HCT116 (cell line): ENCODE measurements around the gene PTGER1. TPM values are rescaled to one million over a fixed set of nuclear protein-coding genes. Genes with fewer than 3 reads are reported as not detected.
"Not testable (repeated sequence)": the region's sequence is repeated elsewhere in the genome, so short reads cannot be mapped to it uniquely, and the experiment has no call there.

ENCODE experiments used
- ATAC-seq: fragments of 200-7000 bp; cut with Tn5 transposase; 2 replicates; pipeline ENCODE4 v1.9.1; 2020; ENCODE audit warnings: mild to moderate bottlenecking, moderate library complexity
- BruUV-seq: library from RNA; stranded (reverse); fragments of 400-500 nt; replicated peaks from 2 replicates; lab custom pipeline; 2021; lab: Mats Ljungman, UMichigan
- CTCF ChIA-PET: fragments of 300-600 bp; sonication (Branson Sonifier 250); formaldehyde crosslinking; loops from one replicate; lab custom pipeline; 2021; ENCODE audit warnings: antibody characterized with exemption; lab: Charles Lee
- POLR2A ChIA-PET: fragments of 300-600, 350-600 bp; sonication (Branson Sonifier 250); formaldehyde crosslinking; loops from one replicate; lab custom pipeline; 2021; ENCODE audit warnings: antibody characterized with exemption; lab: Charles Lee
- RAD21 ChIA-PET, 2 experiments: fragments of 300-600 bp; sonication (Branson Sonifier 250); formaldehyde crosslinking; loops; one replicate each; lab custom pipeline; 2023; ENCODE audit warnings: low total read pairs in 2 of 2; ENCODE audit not compliant: uncharacterized antibody in 2 of 2, unreplicated experiment in 2 of 2, low non-redundant PET in 1 of 2; lab: Charles Lee
- DNase-seq: peaks from one replicate; pipeline ENCODE4 v3.0.0-alpha.2; 2010; ENCODE audit warnings: low read depth, low spot score
- H2AFZ ChIP-seq: fragments of 200-600 bp; shearing (Covaris generic), sonication (generic); 2 replicates; pipeline ENCODE4 v1.6.1; 2017; ENCODE audit warnings: low read depth, mixed run types, mixed read lengths, antibody characterized with exemption, low read length; ENCODE audit not compliant: poor library complexity, severe bottlenecking
- H3K27ac ChIP-seq: 2 replicates; pipeline ENCODE4 v1.5.1; 2012; ENCODE audit warnings: low read depth, low read length
- H3K27me3 ChIP-seq: fragments of 200-600 bp; sonication (generic); 2 replicates; pipeline ENCODE4 v1.6.1; 2016; ENCODE audit warnings: mixed run types, low read length, mixed read lengths; ENCODE audit not compliant: insufficient read depth
- H3K36me3 ChIP-seq, 2 experiments: fragments of 200-500 bp in 1 of 2; fragments of 200-600 bp in 1 of 2; sonication (Bioruptor generic) in 1 of 2; sonication (generic) in 1 of 2; 2 replicates each; pipeline versions ENCODE4 v1.5.1 to v1.6.1; 2014 to 2016; ENCODE audit warnings: low read length in 2 of 2, inconsistent platforms in 1 of 2, mixed read lengths in 1 of 2, mixed run types in 1 of 2; ENCODE audit not compliant: insufficient read depth in 2 of 2, control insufficient read depth in 1 of 2
- H3K4me1 ChIP-seq, 2 experiments: fragments of 200-600 bp in 1 of 2; sonication (generic) in 1 of 2; 2 replicates each; pipeline versions ENCODE4 v1.5.1 to v1.6.1; 2012 to 2017; ENCODE audit warnings: low read length in 2 of 2, inconsistent platforms in 1 of 2, mild to moderate bottlenecking in 1 of 2, mixed read lengths in 1 of 2, mixed run types in 1 of 2, moderate library complexity in 1 of 2; ENCODE audit not compliant: insufficient read depth in 2 of 2, control insufficient read depth in 1 of 2
- H3K4me2 ChIP-seq: fragments of 200-600 bp; sonication (generic); 2 replicates; pipeline ENCODE4 v1.6.1; 2017; ENCODE audit warnings: mixed run types, low read length, mixed read lengths
- H3K4me3 ChIP-seq, 2 experiments: fragments of 200-600 bp in 1 of 2; sonication (generic) in 1 of 2; replicated peaks in 1 of 2; 2 replicates each; pipeline ENCODE4 v1.5.1; 2011 to 2016; ENCODE audit warnings: low read length in 2 of 2, control low read depth in 1 of 2, low read depth in 1 of 2, mild to moderate bottlenecking in 1 of 2, mixed read lengths in 1 of 2, mixed run types in 1 of 2
- H3K79me2 ChIP-seq: fragments of 200-600 bp; sonication (generic); 2 replicates; pipeline ENCODE4 v1.6.1; 2017; ENCODE audit warnings: mild to moderate bottlenecking, mixed run types, low read length, moderate library complexity, mixed read lengths; ENCODE audit not compliant: insufficient read depth
- H3K9ac ChIP-seq: fragments of 200-600 bp; sonication (generic); 2 replicates; pipeline ENCODE4 v1.6.1; 2016; ENCODE audit warnings: low read length, mixed read lengths
- H3K9me2 ChIP-seq: fragments of 200-600 bp; sonication (generic), shearing (Covaris generic); 2 replicates; pipeline ENCODE4 v1.6.1; 2017; ENCODE audit warnings: mixed run types, mild to moderate bottlenecking, moderate library complexity; ENCODE audit not compliant: insufficient read depth
- H3K9me3 ChIP-seq, 2 experiments: fragments of 200-500 bp in 1 of 2; fragments of 200-600 bp in 1 of 2; sonication (Bioruptor generic) in 1 of 2; sonication (generic) in 1 of 2; 2 replicates each; pipeline ENCODE4 v1.6.1; 2014 to 2017; ENCODE audit warnings: low read length in 2 of 2, mixed read lengths in 2 of 2, inconsistent platforms in 1 of 2, low read depth in 1 of 2, mild to moderate bottlenecking in 1 of 2, mixed run types in 1 of 2, moderate library complexity in 1 of 2; ENCODE audit not compliant: control insufficient read depth in 1 of 2, insufficient read depth in 1 of 2
- H4K20me1 ChIP-seq: fragments of 200-600 bp; sonication (generic), shearing (Covaris generic); 2 replicates; pipeline ENCODE4 v1.6.1; 2017; ENCODE audit warnings: mixed run types, mild to moderate bottlenecking, moderate library complexity; ENCODE audit not compliant: insufficient read depth
- CEBPB ChIP-seq: IDR thresholded peaks from 2 replicates; pipeline ENCODE4 v1.6.1; 2012; ENCODE audit warnings: low read depth
- EGR1 ChIP-seq: IDR thresholded peaks from 2 replicates; pipeline ENCODE4 v1.6.1; 2012; ENCODE audit warnings: low read depth
- ELF1 ChIP-seq: IDR thresholded peaks from 2 replicates; pipeline ENCODE4 v1.6.1; 2012; ENCODE audit warnings: low read depth, borderline replicate concordance
- EZH2phosphoT487 ChIP-seq: fragments of 200-600 bp; IDR thresholded peaks from 2 replicates; pipeline ENCODE4 v1.6.1; 2018; ENCODE audit warnings: antibody characterized with exemption, borderline replicate concordance
- FOSL1 ChIP-seq: IDR thresholded peaks from 2 replicates; pipeline ENCODE4 v1.6.1; 2012; ENCODE audit warnings: low read depth
- JUND ChIP-seq: IDR thresholded peaks from 2 replicates; pipeline ENCODE4 v1.6.1; 2012
- SIN3A ChIP-seq: IDR thresholded peaks from 2 replicates; pipeline ENCODE4 v1.6.1; 2012; ENCODE audit warnings: low read depth
- TCF7L2 ChIP-seq: IDR thresholded peaks from 2 replicates; pipeline ENCODE4 v1.7.0; 2011; ENCODE audit warnings: borderline replicate concordance, inconsistent platforms; ENCODE audit not compliant: insufficient read depth, insufficient read length; ENCODE audit errors: extremely low read depth
- YY1 ChIP-seq: IDR thresholded peaks from 2 replicates; pipeline ENCODE4 v1.6.1; 2011; ENCODE audit warnings: low read length, low read depth, moderate library complexity, mild to moderate bottlenecking; ENCODE audit not compliant: insufficient replicate concordance; ENCODE audit errors: extremely low read depth
- ZBTB33 ChIP-seq: IDR thresholded peaks from 2 replicates; pipeline ENCODE4 v1.6.1; 2011; ENCODE audit warnings: mild to moderate bottlenecking, low read length, moderate library complexity; ENCODE audit not compliant: insufficient replicate concordance; ENCODE audit errors: extremely low read depth
- ZFX ChIP-seq: fragments of 450-650 bp; IDR thresholded peaks from 2 replicates; pipeline ENCODE4 v1.6.1; 2017
- intact Hi-C: fragments of 100-400 bp; cut with micrococcal nuclease; formaldehyde crosslinking; loops from 2 replicates; pipeline ENCODE4 v1.10.0; 2022
- total RNA-seq: library from RNA; stranded (reverse); gene quantifications from one replicate; pipeline ENCODE4 v1.2.1, GENCODE V29; 2021; ENCODE audit not compliant: unreplicated experiment
- TF ChIP-seq, protein P1 (sequence below): IDR thresholded peaks from 2 replicates; pipeline ENCODE4 v1.6.1; 2012; ENCODE audit warnings: low read depth
- TF ChIP-seq, protein P2 (sequence below): IDR thresholded peaks from 2 replicates; pipeline ENCODE4 v1.6.1; 2012

The PTGER1 gene
- total RNA-seq, 1 experiment from 2014 or later, result 1.1 TPM

DNA sequence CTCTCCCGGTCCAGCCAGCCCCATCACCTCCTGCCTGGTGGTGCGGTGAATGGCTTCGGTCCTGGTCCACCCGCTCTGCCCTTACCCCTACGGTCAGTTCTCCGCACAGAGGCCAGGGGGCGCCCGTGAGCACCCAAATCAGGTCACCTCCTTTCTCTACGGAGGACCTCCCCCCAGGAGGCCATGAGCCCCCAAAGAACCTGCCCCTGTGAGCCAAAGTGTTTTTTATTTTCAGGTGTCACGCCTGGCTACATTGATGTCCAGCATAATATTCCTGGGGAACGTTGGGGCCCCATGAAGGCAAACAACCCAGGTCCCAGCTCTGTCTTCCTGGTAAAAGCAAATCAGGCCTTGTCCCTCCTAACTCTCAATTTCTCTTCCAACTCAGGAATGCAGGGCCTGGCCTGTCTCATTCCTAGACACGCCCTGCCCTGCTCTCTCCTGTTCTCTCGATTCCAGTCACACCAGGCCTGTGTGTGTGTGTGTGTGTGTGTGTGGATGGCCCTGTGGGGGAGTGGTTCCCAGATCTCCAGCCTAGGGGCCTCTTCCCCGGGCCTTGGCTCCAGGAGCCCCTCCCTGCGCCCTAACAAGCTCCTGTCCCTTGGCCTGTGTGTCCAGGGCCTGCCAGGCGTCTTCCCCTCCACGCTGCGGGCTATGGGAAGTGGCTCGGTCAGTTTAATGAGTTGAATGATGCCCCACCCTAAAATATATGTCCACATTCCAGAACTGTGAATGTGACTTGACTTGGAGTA, 30.5 kb upstream of the PTGER1 start (continued):
- TF ChIP-seq, protein P1, sequence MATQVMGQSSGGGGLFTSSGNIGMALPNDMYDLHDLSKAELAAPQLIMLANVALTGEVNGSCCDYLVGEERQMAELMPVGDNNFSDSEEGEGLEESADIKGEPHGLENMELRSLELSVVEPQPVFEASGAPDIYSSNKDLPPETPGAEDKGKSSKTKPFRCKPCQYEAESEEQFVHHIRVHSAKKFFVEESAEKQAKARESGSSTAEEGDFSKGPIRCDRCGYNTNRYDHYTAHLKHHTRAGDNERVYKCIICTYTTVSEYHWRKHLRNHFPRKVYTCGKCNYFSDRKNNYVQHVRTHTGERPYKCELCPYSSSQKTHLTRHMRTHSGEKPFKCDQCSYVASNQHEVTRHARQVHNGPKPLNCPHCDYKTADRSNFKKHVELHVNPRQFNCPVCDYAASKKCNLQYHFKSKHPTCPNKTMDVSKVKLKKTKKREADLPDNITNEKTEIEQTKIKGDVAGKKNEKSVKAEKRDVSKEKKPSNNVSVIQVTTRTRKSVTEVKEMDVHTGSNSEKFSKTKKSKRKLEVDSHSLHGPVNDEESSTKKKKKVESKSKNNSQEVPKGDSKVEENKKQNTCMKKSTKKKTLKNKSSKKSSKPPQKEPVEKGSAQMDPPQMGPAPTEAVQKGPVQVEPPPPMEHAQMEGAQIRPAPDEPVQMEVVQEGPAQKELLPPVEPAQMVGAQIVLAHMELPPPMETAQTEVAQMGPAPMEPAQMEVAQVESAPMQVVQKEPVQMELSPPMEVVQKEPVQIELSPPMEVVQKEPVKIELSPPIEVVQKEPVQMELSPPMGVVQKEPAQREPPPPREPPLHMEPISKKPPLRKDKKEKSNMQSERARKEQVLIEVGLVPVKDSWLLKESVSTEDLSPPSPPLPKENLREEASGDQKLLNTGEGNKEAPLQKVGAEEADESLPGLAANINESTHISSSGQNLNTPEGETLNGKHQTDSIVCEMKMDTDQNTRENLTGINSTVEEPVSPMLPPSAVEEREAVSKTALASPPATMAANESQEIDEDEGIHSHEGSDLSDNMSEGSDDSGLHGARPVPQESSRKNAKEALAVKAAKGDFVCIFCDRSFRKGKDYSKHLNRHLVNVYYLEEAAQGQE, result no peak
- TF ChIP-seq SIN3A, result no peak
- no peak for TF ChIP-seq EZH2phosphoT487
- peak; percentile 46; the same call in 1 of the 2 replicates for TF ChIP-seq EGR1
- TF ChIP-seq YY1, result no peak
- no peak for TF ChIP-seq TCF7L2
- peak; percentile 58; the same call in 1 of the 2 replicates for TF ChIP-seq ZFX
- TF ChIP-seq, protein P2, sequence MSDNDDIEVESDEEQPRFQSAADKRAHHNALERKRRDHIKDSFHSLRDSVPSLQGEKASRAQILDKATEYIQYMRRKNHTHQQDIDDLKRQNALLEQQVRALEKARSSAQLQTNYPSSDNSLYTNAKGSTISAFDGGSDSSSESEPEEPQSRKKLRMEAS, result peak; percentile 52; the same call in 1 of the 2 replicates
- TF ChIP-seq ZBTB33, result no peak
- no peak for TF ChIP-seq CEBPB
- no peak for TF ChIP-seq JUND
- TF ChIP-seq ELF1, result no peak
- TF ChIP-seq FOSL1, result 0 out of 2 replicates have a peak, but pooled peaks have one; percentile 50

DNA sequence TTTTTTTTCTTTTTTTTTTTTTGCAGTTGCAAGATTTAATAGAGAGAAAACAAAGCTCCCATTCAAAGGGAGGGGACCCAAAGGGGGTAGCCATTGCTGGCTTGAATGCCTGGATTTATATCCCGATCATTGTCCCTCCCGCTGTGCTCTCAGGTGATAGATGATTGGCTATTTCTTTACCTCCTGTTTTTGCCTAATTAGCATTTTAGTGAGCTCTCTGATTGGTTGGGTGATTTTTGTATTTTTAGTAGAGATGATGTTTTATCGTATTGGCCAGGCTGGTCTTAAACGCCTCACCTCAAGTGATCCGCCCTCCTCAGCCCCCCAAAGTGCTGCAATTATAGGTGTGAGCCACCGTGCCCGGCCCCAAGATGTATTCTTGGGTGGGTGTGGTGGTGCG, 29.4 kb upstream of the PTGER1 start:
- Histone ChIP-seq H3K4me1 (peaks cover 56 to 63% of the 10 kb centered on the region in 2 experiments), H3K9ac (peak overlapping the region; percentile 71; the same call in 1 of the 2 replicates), H3K27ac (peak overlapping the region; percentile 100), H3K4me2 (peak overlapping the region; percentile 76; the same call in 1 of the 2 replicates)
- H3K27me3 ChIP-seq, RAD21 ChIA-PET, H3K79me2 ChIP-seq, H4K20me1 ChIP-seq, H3K4me3 ChIP-seq, ATAC-seq, H3K9me2 ChIP-seq, DNase-seq, H3K36me3 ChIP-seq, H2AFZ ChIP-seq, intact Hi-C loops, BruUV-seq, H3K9me3 ChIP-seq: not testable (repeated sequence)
- ChIA-PET POLR2A (interaction anchor here (1.3 to 8.7 kb wide), 2 partner anchors 8 to 15 kb away, joined by 3 to 112 read pairs; partner anchors contain the start of gene DNAJB1), CTCF (interaction anchor here (0.6 to 1.5 kb wide), 6 partner anchors 7 to 889 kb away, joined by 3 to 5 read pairs (median 4); partner anchors contain the start of gene GIPC1)
